HG02973 (cell line): ENCODE measurements around the gene ADCY10.

ENCODE experiments used
- ATAC-seq: cut with Tn5 transposase; IDR thresholded peaks from one replicate; pipeline ENCODE4 v1.9.1; 2021; ENCODE audit warnings: moderate library complexity; ENCODE audit not compliant: unreplicated experiment

The ADCY10 gene

DNA sequence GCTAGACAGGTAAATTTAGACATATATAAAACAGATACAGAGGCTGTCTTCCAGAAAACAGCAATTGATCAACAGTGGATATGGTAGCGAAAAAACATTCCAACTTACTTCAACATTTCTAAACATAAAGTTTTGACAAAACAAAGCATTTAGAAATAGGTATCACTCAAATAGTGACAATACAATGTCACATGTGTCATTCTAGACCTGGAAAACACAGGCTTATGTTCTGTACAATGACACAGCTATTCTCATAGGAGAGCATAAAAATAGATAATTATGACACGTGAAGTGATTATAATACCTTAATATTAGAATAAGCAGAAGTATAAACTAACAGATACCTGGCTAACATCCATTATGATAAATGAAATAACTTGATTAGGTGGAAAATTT is 14.5 kb upstream of the ADCY10 start:
- ATAC-seq, result no peak

DNA sequence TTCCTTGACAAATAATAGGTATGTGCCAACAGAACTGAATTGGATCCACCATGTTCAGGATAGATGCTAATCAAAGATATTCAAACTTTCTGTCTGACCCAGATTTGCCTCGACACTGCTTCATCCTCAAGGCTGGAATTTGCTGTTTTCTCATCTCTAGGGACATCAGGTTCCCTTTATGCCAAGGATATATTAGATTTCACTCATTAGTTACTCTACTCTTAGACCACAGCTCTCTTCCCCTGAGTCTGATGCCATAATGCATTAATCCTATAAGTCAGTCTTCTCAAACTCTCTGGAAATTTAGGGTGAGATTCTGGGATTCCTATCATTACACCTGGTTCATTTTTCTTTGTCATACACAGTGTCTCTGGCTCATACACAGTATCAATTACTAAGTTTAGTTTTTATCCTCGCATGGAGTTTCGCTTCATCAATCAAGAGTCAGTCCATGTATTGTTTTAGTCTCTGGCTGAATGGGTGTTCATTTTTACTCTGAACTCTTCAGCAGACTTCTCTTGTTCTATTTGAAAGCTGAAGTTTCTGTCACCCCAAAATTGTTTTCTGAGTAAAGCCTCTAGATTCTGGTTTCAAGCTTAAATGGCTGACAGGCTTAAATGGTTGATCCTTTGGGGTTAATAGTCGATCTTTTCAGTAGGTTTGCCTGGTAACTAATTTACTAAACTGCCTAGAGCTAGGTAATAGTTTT is 13.3 kb upstream of the ADCY10 start:
- ATAC-seq, result no peak

DNA sequence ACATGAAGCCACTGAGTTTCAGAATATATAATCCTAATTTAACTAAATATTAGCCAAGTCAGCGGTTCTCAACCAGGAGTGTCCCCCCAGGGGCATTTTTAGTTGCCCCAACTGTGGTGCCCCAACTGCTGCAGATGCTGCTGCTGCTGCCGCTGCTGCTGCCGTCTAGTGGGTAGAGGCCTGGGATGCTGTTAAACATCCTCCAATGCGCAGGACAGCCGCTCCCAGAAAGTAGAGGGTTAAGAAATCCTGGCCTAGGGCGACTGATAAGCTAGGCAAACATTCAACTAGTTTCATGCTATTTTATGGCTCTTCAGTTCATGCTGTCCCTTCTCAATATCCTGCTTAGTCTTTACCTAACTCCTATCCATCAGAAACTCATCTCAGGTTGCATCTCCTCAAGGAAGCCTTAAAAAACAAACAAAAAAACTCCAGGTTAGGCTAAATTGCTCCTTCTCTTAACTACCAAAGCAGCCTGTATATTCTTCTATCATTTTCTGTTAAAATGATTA is 12.6 kb upstream of the ADCY10 start:
- ATAC-seq, result no peak

DNA sequence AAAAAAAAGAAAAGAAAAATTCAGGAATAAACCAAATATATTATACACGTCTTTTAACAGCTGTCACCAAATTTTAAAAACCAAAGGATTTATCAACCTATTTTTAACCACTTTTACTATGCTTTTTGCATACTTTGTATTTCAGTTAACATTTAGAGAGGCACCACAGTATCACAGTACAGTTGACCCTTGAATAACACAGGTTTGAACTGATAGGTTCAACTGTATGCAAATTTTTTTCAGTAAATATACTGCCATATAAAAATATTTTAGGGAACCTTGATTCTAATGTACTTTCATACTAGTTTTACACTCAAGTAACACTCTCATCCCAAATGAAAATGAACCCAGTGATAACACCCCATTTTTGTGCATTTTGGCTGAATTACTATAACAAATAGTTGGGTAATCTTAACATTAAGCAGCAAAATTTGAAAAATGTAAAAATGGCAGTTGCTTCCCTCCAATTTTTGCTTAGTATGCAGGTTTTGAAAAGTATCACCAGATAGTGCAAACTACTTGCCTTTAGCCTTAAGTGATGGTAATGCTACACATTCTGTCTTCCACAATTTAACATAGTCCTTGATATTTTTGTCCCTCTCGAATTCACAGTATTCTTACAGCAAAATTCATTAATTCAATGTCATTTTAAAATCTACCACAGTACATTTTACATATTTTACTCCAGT is 10.8 kb upstream of the ADCY10 start:
- no peak for ATAC-seq

DNA sequence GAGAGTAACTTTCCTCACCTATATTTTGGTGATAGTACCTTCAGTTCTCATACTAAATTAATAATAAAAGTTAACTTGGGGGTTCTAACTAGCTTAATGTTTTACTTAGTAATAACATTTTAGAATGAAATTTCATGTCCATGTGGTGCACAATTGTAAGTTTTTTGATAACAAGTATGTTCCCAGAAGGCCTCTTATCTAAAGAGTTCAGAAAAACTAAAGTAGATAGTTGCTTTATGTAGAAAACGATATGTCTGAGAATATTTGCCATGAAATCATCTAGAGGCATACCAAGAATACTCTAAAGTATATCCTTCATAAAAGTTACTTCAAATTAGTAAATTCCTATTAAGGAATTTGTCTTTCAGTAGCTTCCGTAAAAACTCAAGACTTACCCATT is 10.2 kb upstream of the ADCY10 start:
- no peak for ATAC-seq

DNA sequence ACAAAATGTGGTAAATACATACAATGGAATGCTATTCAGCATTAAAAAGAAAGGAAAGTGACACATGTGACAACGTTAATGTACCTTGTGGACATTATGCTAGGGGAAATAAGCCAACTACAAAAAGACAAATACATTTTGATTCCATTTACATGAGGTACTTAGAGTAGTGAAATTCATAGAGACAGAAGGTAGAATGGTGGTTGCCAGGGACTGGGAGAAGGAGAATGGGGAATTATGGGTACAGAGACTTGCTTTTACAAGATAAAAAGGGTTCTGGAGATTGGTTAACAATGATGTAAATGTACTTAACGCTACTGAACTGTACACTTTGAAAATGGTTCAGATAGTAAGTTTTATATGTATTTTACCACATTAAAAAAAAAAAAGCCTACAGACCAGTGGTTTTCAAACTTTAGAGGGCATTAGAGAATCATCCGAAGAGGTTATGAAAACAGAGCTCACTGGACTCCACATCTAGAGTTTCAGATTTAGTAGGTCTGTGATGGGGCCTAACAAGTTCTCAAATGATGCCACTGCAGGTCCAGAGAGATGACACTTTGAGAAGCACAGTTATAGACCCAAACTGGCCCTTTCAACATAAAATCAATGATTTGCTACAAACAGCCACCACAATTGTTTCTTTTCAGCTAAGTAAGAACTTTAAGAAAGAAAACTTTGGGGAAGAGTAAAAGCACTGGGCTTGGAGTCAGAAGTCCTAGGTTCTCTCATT is 9.6 kb upstream of the ADCY10 start:
- ATAC-seq, result no peak

DNA sequence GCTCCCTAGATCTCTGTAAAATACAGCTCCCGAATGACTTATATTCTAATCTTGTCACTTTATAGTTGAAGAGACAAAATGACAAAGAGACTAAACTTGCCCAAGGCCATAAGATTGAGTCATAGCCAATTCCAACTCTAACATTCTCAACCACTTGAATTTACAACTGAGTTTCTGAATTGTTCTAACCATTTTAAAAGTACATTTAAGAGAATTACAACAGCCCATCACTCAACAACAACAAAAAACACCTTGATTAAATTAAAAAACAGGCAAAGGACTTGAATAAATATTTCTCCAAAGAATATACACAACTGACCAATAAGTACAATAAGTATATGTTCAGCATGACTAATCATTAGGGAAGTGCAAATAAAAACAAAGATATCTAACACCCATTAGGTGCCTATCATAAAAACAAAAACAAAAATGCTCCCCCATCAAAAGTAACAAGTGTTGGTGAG is 8.7 kb upstream of the ADCY10 start:
- no peak for ATAC-seq

DNA sequence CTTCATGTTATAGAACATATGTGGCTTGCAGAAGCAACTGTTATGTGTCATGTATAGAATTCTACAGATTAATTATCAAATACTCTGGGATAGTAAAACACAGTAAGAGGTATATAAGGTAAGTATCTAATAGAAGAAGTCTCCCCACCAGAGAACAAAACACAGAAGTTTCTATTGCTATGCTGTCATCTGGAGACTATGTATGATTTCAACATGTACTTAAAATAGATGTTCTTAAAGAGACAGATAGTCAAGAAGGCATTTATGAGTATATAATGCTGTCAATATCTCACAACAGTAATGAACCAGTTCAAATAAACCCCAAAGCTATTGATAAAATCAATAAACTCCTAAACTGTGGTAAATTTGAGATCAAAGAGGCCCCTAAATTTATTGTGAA is 8.1 kb upstream of the ADCY10 start:
- ATAC-seq, result no peak

DNA sequence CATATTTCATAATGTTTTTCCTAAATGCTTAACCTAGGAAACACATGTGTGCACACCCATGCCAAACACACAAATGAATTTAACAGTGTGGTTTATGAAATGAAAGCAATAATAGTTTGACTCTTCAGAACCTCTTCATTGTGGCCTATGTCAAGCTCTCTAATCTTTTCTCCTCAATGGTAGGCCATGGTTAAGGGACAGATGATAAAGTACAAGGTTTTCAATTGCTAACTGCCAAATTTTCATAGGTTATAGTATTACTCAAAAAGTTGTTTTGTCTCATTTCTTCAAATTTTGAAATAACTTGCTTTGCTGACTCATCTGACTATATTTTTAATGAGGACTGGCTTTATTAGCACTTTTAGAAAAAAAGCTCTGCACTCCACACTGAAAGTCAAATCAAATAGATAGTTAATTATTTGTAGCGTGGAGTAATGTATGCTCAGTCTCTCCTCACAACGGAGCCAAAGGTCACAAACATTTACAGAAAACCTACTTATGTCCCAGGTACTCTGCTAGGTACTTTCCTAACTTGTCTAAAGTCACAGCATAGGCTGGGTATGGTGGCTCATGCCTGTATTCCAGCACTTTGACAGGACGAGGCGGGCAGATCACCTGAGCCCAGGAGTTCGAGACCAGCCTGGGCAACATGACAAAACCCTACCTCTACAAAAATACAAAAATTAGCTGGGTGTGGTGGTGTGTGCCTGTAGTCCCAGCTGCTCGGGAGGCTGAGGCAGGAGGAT is 3.0 kb upstream of the ADCY10 start:
- ATAC-seq, result no peak

DNA sequence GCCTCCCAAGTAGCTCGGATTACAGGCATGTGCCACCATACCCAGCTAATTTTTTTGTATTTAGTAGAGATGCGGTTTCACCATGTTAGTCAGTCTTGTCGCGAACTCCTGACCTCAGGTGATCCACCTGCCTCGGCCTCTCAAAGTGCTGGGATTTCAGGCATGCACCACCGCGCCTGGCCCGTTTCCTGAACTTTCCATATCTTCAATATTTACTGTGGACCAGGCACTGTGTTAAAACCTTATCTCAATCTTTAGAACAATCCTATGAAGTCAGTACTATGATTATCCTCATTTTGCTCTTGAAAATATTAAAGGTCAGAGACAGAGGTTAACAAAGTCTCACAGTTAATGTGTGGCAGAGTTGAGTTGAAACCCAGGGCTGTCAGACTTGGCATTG is 1.6 kb upstream of the ADCY10 start:
- no peak for ATAC-seq

DNA sequence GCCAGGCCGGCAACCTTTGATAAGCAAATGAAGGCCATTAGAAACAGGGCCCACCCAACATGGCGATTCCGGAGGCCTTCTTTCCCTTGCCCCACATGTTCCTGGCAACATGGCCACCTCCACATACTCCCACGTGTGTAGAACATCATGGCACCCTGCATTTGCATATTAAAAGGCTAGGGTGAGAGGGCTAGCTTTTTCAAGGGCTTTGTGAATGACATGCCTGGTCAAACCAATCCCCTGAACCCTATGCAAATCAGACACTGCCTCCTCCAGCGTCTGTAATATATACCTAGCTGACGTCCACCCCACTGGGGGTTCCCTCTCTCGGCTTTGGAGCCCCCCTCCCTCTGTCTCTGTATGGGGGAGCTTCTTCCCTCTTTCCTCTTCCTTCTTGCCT is 1.6 kb downstream of the ADCY10 start:
- ATAC-seq, result no peak

DNA sequence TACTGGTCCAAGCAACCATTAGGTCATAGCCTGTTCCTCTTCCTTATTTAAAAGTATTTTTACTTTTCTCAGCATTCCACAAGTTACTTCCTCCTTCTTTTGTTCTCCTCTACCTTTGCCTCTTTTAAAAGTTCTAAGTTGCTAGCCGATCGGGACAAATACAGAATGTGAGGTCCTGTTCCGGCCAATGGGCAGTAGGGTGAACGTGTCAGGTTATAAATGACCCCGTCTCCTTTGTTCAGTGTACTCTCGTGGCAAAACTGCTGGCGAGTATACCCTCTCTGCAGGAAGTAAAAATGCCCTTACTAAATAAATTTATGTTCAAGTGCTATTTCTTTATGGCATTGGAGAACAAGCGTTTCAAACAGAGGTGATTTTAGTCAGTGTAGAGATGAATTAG is 2.5 kb downstream of the ADCY10 start:
- ATAC-seq, result no peak

DNA sequence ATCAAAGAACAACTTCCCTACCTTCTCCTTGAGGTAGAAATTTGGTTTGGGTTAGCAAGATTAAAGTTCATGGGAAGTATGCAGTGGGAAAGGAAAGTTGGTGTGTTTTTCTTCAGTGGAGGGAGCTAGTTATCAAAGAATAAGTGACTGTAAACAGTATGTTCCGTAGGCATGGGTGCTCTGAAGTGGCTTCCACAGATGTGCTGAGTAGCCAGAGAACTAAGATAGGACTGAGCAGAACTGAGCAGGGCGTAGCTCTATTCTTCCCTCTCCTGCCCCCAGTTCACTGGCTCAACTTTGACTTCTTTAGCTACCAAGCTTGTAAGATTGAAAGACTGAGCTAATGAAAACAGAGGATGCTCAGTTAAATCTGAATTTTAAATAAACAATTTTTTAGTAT is 3.4 kb downstream of the ADCY10 start:
- no peak for ATAC-seq

DNA sequence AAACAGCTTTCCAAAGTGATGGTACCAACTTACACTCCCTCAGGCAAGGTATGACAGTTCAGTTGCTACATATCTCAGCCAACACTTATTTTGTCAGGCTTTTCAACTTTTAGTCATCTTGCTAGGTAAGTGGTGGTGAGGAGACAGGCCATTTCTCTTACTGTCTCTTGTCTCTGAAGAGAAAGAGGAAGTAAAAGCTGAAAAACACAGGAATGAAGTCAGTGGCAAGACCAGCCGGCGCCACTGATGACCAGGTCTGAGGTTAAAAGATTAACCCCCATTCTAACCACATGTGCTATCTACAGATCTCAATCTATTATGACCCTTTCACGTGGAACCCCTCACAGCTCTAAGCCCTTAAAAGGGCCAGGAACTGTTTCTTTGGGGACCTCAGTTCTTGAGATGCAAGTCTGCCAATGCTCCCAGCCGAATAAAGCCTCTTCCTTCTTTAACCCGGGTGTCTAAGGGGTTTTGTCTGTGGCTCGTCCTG is 4.2 kb downstream of the ADCY10 start:
- no peak for ATAC-seq

DNA sequence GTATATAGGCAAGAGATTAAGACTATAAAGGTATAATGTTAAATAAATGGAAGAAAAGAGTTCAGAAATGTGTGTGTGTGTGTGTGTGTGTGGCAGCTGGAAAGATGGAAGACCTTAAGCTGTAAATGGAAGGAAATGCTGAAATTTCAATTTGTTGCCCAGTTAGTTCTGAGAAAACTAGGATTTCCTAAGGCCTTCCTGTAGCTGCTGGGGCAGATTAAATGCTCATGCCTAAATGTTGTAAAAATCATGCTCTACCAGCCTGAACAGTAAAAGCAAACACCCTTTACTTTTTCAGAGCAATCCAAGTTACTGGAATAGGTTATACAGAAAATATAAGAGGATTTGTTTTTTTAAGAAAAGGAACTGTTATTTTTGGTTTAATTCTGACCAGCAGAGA is 8.3 kb downstream of the ADCY10 start:
- no peak for ATAC-seq

DNA sequence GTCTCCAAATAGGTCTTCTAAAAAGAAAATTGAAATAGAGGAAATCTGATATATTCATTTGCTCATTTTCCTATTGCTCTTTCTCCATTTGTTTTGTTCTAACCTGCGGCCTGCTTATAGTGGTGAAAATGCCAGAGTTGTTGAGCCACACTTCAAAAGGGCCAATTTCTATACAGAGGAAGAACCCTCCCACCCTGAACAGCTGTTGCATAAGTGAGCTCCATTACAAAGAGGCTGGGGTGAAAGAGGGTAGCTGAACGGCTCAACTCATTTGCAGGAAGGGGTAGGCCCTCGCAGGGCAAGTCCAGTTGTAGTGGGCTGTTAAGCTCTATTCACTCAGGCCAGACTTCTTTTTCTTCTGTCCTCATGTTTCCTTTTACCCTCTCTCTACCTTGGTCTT is 8.8 kb downstream of the ADCY10 start:
- ATAC-seq, result no peak

DNA sequence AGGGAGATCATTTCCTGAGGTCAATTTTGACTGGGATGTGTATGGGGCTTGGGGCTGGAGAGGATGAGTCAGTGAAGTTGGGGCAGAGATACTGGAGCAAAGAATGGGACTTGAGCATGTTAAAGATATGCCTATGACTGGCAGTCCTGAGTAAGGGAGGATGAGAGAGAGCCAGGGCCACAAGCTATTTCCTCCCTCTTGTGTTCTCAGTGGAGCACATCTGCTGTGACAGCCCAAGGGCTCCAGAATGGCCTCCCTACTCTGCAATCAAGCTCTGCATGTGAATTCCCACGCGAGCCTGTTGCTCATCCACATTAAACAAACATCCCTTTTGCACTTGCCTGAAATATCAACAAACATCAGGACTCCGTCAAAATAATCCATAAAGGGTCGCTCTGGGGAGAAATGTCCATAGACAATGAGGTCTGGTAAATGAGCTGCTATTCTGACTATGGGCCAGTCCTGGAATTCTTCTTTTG is 9.2 kb downstream of the ADCY10 start:
- ATAC-seq, result no peak

DNA sequence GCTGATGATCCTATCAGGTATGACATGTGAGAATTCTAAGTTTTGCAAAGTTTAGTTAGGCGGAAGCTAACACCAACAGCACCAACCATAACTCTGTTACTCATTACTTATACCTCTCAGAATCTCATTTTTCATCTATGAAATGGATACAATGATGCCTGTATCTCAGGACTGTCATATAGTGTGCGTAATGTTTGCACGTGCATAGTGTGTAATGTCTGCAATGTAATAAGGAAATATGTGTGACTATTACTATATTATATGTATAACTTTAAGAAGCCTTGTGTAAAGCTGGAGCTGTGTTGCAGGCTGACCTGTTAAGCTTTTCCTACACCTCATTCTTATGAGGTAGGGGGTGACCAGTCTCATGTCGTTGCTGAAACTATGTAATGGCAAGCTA is 13.0 kb downstream of the ADCY10 start:
- no peak for ATAC-seq

DNA sequence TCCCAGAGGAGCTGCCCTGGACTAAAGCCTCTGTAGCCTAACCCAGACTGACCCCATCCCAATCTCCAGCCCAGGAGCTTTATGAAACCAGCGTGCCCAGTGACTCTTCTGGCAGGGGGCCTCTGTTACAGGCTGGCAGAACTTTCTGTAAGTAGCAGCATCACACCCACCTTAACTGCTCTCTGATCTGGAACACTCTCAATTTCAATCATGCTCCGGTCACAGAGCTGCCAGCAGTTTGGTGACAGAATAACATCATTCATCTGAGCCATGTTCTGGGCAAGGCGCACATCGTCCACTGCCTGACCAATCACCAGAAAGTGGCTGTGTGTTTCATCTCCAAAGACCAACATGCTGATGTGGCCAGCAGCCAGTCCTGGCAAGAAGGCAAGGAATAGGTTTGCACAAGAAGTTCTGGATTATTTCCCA is 14.7 kb downstream of the ADCY10 start:
- no peak for ATAC-seq

DNA sequence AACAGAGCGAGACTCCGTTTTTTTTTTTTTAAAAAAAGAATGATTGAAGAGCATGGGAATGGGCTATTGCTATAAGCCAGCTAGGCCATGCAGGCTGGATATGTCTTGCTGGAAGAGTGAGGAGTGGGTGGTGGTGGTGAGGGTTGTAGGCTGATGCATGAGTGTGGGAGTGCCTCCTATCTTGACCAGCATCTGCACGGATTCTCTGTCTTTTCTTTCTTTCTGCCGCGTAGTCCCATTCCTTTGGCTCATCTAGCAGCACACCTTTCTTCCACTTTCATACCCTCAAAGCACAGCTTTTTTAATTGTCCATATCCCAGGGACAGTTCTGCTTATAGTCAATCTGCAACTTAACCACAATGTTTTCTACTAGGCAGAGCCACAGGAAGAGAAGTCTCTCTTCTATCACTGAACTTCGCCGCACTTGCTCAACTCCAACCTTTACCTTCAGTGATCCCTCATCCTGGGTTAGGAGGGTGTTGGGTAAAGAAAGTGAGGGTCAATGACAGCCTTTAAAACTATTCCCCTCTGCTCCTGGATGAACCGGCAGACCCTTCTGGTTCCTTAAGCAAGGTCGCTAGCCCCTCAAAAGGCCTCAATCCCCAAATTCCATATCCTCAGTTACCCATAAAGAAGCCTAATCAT is 15.2 kb downstream of the ADCY10 start:
- no peak for ATAC-seq
